K562 (cell line): ENCODE results near the gene DYRK1A. TPM values are rescaled to one million over a fixed set of nuclear protein-coding genes. Genes with fewer than 3 reads are reported as not detected.
A peak's percentile ranks its signal among the peaks of the same experiment; 100 is the strongest.

Experiments
- ASH1L ChIP-seq: fragments of 450-650 bp; IDR thresholded peaks from 2 replicates; pipeline ENCODE4 v1.6.1; 2018; ENCODE audit warnings: borderline replicate concordance, mild to moderate bottlenecking, low read depth; ENCODE audit not compliant: partially characterized antibody
- SUPT5H ChIP-seq: fragments of 450-650 bp; IDR thresholded peaks from 2 replicates; pipeline ENCODE4 v1.6.1; 2016
- TCF7L2 ChIP-seq: fragments of 150-350 bp; IDR thresholded peaks from 2 replicates; pipeline ENCODE4 v1.6.1; 2016; ENCODE audit warnings: low read depth, mild to moderate bottlenecking, low read length, moderate library complexity
- ZBED1 ChIP-seq: IDR thresholded peaks from 2 replicates; pipeline ENCODE4 v1.6.1; 2014
- ZNF165 ChIP-seq: fragments of 250-450 bp; sonication (Bioruptor Pico); IDR thresholded peaks from 2 replicates; pipeline ENCODE4 v1.4.0; 2020; ENCODE audit warnings: borderline replicate concordance
- ZNF324 ChIP-seq: fragments of 250-450 bp; sonication (Bioruptor Pico); IDR thresholded peaks from 2 replicates; pipeline ENCODE4 v1.4.0; 2020; ENCODE audit warnings: mild to moderate bottlenecking
- polyA plus RNA-seq, 8 experiments: library from polyadenylated mRNA; depleted of rRNA in 4 of 8; stranded (reverse) in 5 of 8; unstranded in 3 of 8; fragments of >200 nt; fragmentation: Nextera tagmentation in 2 of 8; fragmentation: Illumina TruSeq in 1 of 8; extraction: Ambion mirVana in 2 of 8; extraction: Trizol in 1 of 8; gene quantifications; 2 replicates each; pipeline versions ENCODE4 v1.2.1 to v1.2.3, GENCODE V29; 2011 to 2014; ENCODE audit warnings: inconsistent platforms in 1 of 8, missing spikeins in 1 of 8
- total RNA-seq, 7 experiments: library from RNA; depleted of rRNA in 6 of 7; stranded (reverse); fragments of >200 nt in 6 of 7; fragmentation: Illumina TruSeq in 2 of 7; extraction: Trizol in 2 of 7; gene quantifications; 2 replicates each; pipeline versions ENCODE4 v1.2.1 to v1.2.3, GENCODE V29; 2011 to 2021; ENCODE audit warnings: low replicate concordance in 1 of 7
- TF ChIP-seq, protein P1 (sequence below): sonication (generic); formaldehyde crosslinking; IDR thresholded peaks from 2 replicates; pipeline ENCODE4 v1.8.1; 2023; ENCODE audit warnings: mild to moderate bottlenecking, missing genetic modification reagents
- TF ChIP-seq, protein P2 (sequence below), 2 experiments: fragments of 200-800 bp in 1 of 2; sonication (Bioruptor generic) in 1 of 2; sonication (generic) in 1 of 2; formaldehyde crosslinking in 1 of 2; IDR thresholded peaks in 1 of 2; conservative IDR thresholded peaks in 1 of 2; 2 replicates each; pipeline versions ENCODE4 v1.5.0 to v1.6.1; 2016 to 2020; ENCODE audit warnings: missing compliant biosample characterization in 1 of 2, missing genetic modification characterization in 1 of 2, missing genetic modification reagents in 1 of 2
- TF ChIP-seq, protein P3 (sequence below): fragments of 250-450 bp; sonication (Bioruptor Pico); IDR thresholded peaks from 2 replicates; pipeline ENCODE4 v1.8.0; 2021; ENCODE audit warnings: moderate library complexity, mild to moderate bottlenecking, inconsistent platforms
- TF ChIP-seq, protein P4 (sequence below), 2 experiments: fragments of 450-650 bp in 1 of 2; sonication (generic) in 1 of 2; formaldehyde crosslinking in 1 of 2; IDR thresholded peaks; 2 replicates each; pipeline versions ENCODE4 v1.7.1 to v1.9.0; 2016 to 2022; ENCODE audit warnings: inconsistent platforms in 1 of 2, mild to moderate bottlenecking in 1 of 2, missing genetic modification reagents in 1 of 2

Gene DYRK1A
- total and polyA plus RNA-seq, 9 of the 15 experiments (the other 6 are each of a cell fraction or from before 2014, with no cell fraction given) = 3.7 to 64.8 (median 42.3) TPM

DNA sequence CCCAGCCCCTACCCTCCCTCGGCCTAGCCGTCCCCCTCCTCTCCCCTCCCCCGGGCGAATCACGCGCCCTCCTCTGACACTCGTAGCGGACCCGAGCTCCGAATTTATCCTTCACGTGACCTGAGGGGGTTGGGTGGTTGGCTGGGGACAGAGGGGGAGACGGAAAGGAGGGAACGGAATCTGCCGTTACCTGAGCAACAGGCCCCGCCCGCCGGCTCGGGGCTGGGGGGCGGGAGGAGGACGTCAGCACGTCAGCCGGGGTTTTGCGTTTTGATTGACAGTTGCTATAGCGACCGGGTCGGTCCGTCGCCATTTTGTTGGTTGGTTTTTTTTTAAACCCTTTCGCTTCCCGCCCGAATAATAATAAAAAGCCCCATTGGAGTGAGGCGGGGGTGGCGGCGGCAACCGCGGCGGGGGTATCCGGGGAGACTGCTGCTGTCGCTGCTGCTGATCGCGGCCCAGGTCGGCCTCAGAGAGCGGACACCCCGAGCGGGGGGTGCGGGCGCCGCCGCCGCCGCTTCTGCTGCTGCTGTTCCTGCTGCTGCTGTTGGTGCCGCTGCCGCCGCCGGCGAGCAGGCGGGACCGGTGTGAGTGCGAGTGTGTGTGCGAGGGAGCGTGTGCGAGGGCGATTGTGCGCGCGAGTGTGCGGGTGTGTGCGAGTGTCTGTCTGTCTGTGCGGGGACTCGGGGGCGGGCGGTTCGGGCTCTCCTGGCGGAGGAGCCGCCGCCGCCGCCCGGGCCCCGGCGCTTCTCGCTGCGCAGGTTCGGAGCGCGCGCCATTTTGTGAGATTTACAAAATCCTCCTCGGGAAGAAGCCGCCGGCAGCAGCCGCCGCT, at the start of gene DYRK1A (continued):
- TF ChIP-seq, protein P1, sequence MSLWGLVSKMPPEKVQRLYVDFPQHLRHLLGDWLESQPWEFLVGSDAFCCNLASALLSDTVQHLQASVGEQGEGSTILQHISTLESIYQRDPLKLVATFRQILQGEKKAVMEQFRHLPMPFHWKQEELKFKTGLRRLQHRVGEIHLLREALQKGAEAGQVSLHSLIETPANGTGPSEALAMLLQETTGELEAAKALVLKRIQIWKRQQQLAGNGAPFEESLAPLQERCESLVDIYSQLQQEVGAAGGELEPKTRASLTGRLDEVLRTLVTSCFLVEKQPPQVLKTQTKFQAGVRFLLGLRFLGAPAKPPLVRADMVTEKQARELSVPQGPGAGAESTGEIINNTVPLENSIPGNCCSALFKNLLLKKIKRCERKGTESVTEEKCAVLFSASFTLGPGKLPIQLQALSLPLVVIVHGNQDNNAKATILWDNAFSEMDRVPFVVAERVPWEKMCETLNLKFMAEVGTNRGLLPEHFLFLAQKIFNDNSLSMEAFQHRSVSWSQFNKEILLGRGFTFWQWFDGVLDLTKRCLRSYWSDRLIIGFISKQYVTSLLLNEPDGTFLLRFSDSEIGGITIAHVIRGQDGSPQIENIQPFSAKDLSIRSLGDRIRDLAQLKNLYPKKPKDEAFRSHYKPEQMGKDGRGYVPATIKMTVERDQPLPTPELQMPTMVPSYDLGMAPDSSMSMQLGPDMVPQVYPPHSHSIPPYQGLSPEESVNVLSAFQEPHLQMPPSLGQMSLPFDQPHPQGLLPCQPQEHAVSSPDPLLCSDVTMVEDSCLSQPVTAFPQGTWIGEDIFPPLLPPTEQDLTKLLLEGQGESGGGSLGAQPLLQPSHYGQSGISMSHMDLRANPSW (CRISPR knock-in tag) = 0 out of 2 replicates have a peak, but pooled peaks have one; percentile 84
- TF ChIP-seq, protein P2, sequence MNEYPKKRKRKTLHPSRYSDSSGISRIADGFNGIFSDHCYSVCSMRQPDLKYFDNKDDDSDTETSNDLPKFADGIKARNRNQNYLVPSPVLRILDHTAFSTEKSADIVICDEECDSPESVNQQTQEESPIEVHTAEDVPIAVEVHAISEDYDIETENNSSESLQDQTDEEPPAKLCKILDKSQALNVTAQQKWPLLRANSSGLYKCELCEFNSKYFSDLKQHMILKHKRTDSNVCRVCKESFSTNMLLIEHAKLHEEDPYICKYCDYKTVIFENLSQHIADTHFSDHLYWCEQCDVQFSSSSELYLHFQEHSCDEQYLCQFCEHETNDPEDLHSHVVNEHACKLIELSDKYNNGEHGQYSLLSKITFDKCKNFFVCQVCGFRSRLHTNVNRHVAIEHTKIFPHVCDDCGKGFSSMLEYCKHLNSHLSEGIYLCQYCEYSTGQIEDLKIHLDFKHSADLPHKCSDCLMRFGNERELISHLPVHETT (CRISPR knock-in tag; conservative IDR thresholded peaks at IDR 0.05 in 1 of 2, IDR thresholded peaks at IDR 0.05 in 1 of 2) = peak in 1 of 2 experiments; percentile 98; a peak in 1 of 4 replicates
- TF ChIP-seq, protein P3, sequence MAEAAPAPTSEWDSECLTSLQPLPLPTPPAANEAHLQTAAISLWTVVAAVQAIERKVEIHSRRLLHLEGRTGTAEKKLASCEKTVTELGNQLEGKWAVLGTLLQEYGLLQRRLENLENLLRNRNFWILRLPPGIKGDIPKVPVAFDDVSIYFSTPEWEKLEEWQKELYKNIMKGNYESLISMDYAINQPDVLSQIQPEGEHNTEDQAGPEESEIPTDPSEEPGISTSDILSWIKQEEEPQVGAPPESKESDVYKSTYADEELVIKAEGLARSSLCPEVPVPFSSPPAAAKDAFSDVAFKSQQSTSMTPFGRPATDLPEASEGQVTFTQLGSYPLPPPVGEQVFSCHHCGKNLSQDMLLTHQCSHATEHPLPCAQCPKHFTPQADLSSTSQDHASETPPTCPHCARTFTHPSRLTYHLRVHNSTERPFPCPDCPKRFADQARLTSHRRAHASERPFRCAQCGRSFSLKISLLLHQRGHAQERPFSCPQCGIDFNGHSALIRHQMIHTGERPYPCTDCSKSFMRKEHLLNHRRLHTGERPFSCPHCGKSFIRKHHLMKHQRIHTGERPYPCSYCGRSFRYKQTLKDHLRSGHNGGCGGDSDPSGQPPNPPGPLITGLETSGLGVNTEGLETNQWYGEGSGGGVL (CRISPR knock-in tag) = no peak
- no peak for TF ChIP-seq TCF7L2
- no peak for TF ChIP-seq ZNF324 (CRISPR knock-in tag)
- TF ChIP-seq ZBED1 = no peak
- TF ChIP-seq, protein P4, sequence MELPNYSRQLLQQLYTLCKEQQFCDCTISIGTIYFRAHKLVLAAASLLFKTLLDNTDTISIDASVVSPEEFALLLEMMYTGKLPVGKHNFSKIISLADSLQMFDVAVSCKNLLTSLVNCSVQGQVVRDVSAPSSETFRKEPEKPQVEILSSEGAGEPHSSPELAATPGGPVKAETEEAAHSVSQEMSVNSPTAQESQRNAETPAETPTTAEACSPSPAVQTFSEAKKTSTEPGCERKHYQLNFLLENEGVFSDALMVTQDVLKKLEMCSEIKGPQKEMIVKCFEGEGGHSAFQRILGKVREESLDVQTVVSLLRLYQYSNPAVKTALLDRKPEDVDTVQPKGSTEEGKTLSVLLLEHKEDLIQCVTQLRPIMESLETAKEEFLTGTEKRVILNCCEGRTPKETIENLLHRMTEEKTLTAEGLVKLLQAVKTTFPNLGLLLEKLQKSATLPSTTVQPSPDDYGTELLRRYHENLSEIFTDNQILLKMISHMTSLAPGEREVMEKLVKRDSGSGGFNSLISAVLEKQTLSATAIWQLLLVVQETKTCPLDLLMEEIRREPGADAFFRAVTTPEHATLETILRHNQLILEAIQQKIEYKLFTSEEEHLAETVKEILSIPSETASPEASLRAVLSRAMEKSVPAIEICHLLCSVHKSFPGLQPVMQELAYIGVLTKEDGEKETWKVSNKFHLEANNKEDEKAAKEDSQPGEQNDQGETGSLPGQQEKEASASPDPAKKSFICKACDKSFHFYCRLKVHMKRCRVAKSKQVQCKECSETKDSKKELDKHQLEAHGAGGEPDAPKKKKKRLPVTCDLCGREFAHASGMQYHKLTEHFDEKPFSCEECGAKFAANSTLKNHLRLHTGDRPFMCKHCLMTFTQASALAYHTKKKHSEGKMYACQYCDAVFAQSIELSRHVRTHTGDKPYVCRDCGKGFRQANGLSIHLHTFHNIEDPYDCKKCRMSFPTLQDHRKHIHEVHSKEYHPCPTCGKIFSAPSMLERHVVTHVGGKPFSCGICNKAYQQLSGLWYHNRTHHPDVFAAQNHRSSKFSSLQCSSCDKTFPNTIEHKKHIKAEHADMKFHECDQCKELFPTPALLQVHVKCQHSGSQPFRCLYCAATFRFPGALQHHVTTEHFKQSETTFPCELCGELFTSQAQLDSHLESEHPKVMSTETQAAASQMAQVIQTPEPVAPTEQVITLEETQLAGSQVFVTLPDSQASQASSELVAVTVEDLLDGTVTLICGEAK (IDR thresholded peaks at IDR 0.05) = peak; percentile 84
- TF ChIP-seq, protein P4 (CRISPR knock-in tag; IDR thresholded peaks at IDR 0.05) = no peak
- TF ChIP-seq ZNF165 (CRISPR knock-in tag) = no peak
- peak; percentile 90 for TF ChIP-seq SUPT5H
- no peak for TF ChIP-seq ASH1L
